Measurements from ENCODE around the gene GAK.
"Not testable (repeated sequence)": the region's sequence is repeated elsewhere in the genome, so short reads cannot be mapped to it uniquely, and the experiment has no call there.

Gene GAK

GRCh38 chr4:931960-932712, at the start of gene GAK, which contains the start of gene TMEM175:
Gene GAK, minus strand, starts transcription at chr4:932316. Its CDS starts 129 bp downstream, at chr4:932187.
Gene TMEM175, plus strand, starts transcription at chr4:932460. Its CDS starts 15,280 bp downstream, at chr4:947740.
- DNase-seq, result peak; percentile 95

GRCh38 chr4:978957-979701, 47.0 kb upstream of the GAK start:
- no peak for DNase-seq

GRCh38 chr4:976016-976415, 43.9 kb upstream of the GAK start:
- DNase-seq, result not testable (repeated sequence)

- no peak for DNase-seq
These were observed 42.6 kb upstream of the GAK start for GRCh38 chr4:974668-975067.

- DNase-seq, result peak; percentile 87
These were observed 41.6 kb upstream of the GAK start, which contains the start of gene DGKQ for GRCh38 chr4:973431-974397. Gene DGKQ, minus strand, starts transcription at chr4:973569. Its CDS starts 87 bp downstream, at chr4:973482.

GRCh38 chr4:972651-973424, 40.7 kb upstream of the GAK start:
- DNase-seq, result peak; percentile 61

- DNase-seq, result no peak
These were observed 39.8 kb upstream of the GAK start for GRCh38 chr4:971666-972500.

GRCh38 chr4:970854-971520, 38.9 kb upstream of the GAK start:
- no peak for DNase-seq

- peak; percentile 69 for DNase-seq
These were observed 38.1 kb upstream of the GAK start for GRCh38 chr4:970046-970745.

- no peak for DNase-seq
These were observed 36.7 kb upstream of the GAK start for GRCh38 chr4:968621-969394.

- no peak for DNase-seq
These were observed 36.1 kb upstream of the GAK start for GRCh38 chr4:968221-968620.

- no peak for DNase-seq
These were observed 35.3 kb upstream of the GAK start for GRCh38 chr4:967113-968104.

GRCh38 chr4:966266-967112, 34.4 kb upstream of the GAK start:
- no peak for DNase-seq

GRCh38 chr4:965766-966134, 33.6 kb upstream of the GAK start:
- no peak for DNase-seq

- DNase-seq, result no peak
These were observed 33.1 kb upstream of the GAK start for GRCh38 chr4:965048-965765.

Data from activated gamma-delta T cell treated with Interleukin-2 at 50 U/mL for 16 hours (primary cell).